ENCODE measurements around the gene POLR2J.
"Not testable (repeated sequence)": the region's sequence is repeated elsewhere in the genome, so short reads cannot be mapped to it uniquely, and the experiment has no call there.

POLR2J gene

GRCh38 chr7:102460467-102460866 is 18.3 kb downstream of the POLR2J start:
- H3K36me3 Mint-ChIP-seq (ENCODE audit: low read depth), result peaks cover 59% of the 10 kb centered on the region
- no peak for DNase-seq
- no peaks in the 10 kb centered on the region for H3K9me3 Mint-ChIP-seq
- peak overlapping the region; percentile 33 for H3K27ac Mint-ChIP-seq
- peaks cover 20% of the 10 kb centered on the region for H3K4me1 Mint-ChIP-seq (ENCODE audit: low read depth)
- H3K4me3 Mint-ChIP-seq, result no peak overlapping the region
- no peaks in the 10 kb centered on the region for H3K27me3 Mint-ChIP-seq

GRCh38 chr7:102459221-102459844 is 19.4 kb downstream of the POLR2J start:
- Mint-ChIP-seq H3K9me3 (no peaks in the 10 kb centered on the region), H3K27me3 (no peaks in the 10 kb centered on the region), H3K27ac (peak overlapping the region; percentile 44), H3K4me3 (no peak overlapping the region), H3K4me1 (ENCODE audit: low read depth) (peaks cover 19% of the 10 kb centered on the region), H3K36me3 (ENCODE audit: low read depth) (peaks cover 58% of the 10 kb centered on the region)
- no peak for DNase-seq

GRCh38 chr7:102457352-102457924 is 21.3 kb downstream of the POLR2J start:
- no peaks in the 10 kb centered on the region for H3K9me3 Mint-ChIP-seq
- no peaks in the 10 kb centered on the region for H3K27me3 Mint-ChIP-seq
- peaks cover 48% of the 10 kb centered on the region for H3K36me3 Mint-ChIP-seq (ENCODE audit: low read depth)
- no peak overlapping the region for H3K4me3 Mint-ChIP-seq
- peaks cover 6% of the 10 kb centered on the region for H3K4me1 Mint-ChIP-seq (ENCODE audit: low read depth)
- DNase-seq, result no peak
- H3K27ac Mint-ChIP-seq, result no peak overlapping the region

GRCh38 chr7:102456327-102456726 is 22.4 kb downstream of the POLR2J start:
- no peak overlapping the region for H3K27ac Mint-ChIP-seq
- no peak for DNase-seq

GRCh38 chr7:102455596-102455995 is 23.1 kb downstream of the POLR2J start:
- H3K27ac Mint-ChIP-seq, result no peak overlapping the region
- H3K4me3 Mint-ChIP-seq, result no peak overlapping the region
- no peak for DNase-seq
- H3K9me3 Mint-ChIP-seq, result no peaks in the 10 kb centered on the region
- H3K4me1 Mint-ChIP-seq (ENCODE audit: low read depth), result peaks cover under 1% of the 10 kb centered on the region
- no peaks in the 10 kb centered on the region for H3K27me3 Mint-ChIP-seq
- H3K36me3 Mint-ChIP-seq (ENCODE audit: low read depth), result peaks cover 38% of the 10 kb centered on the region

More at GRCh38 chr7:102456327-102456726, 22.4 kb downstream of the POLR2J start:
- Mint-ChIP-seq H3K27me3 (no peaks in the 10 kb centered on the region), H3K36me3 (ENCODE audit: low read depth) (peaks cover 40% of the 10 kb centered on the region), H3K4me3 (no peak overlapping the region), H3K9me3 (no peaks in the 10 kb centered on the region), H3K4me1 (ENCODE audit: low read depth) (peaks cover 3% of the 10 kb centered on the region)

GRCh38 chr7:102454932-102455331 is 23.8 kb downstream of the POLR2J start:
- not testable (repeated sequence) for H3K4me1 Mint-ChIP-seq (ENCODE audit: low read depth); H3K4me3 Mint-ChIP-seq; H3K9me3 Mint-ChIP-seq; DNase-seq; H3K27me3 Mint-ChIP-seq; H3K27ac Mint-ChIP-seq
- H3K36me3 Mint-ChIP-seq (ENCODE audit: low read depth), result peaks cover 36% of the 10 kb centered on the region

- H3K4me1 Mint-ChIP-seq (ENCODE audit: low read depth), result no peaks in the 10 kb centered on the region
- H3K27me3 Mint-ChIP-seq, result no peaks in the 10 kb centered on the region
- H3K4me3 Mint-ChIP-seq, result no peak overlapping the region
- peaks cover 34% of the 10 kb centered on the region for H3K36me3 Mint-ChIP-seq (ENCODE audit: low read depth)
- DNase-seq, result no peak
- H3K27ac Mint-ChIP-seq, result no peak overlapping the region
- no peaks in the 10 kb centered on the region for H3K9me3 Mint-ChIP-seq
Observed at GRCh38 chr7:102454468-102454867, 24.3 kb downstream of the POLR2J start.

- H3K27ac Mint-ChIP-seq, result no peak overlapping the region
- H3K36me3 Mint-ChIP-seq (ENCODE audit: low read depth), result peaks cover 27% of the 10 kb centered on the region
- H3K9me3 Mint-ChIP-seq, result no peaks in the 10 kb centered on the region
- no peaks in the 10 kb centered on the region for H3K4me1 Mint-ChIP-seq (ENCODE audit: low read depth)
- no peak for DNase-seq
- no peak overlapping the region for H3K4me3 Mint-ChIP-seq
- H3K27me3 Mint-ChIP-seq, result no peaks in the 10 kb centered on the region
Observed at GRCh38 chr7:102453319-102453718, 25.4 kb downstream of the POLR2J start.

GRCh38 chr7:102452451-102452850 is 26.3 kb downstream of the POLR2J start:
- DNase-seq, result no peak
- H3K36me3 Mint-ChIP-seq (ENCODE audit: low read depth), result peaks cover 24% of the 10 kb centered on the region
- H3K4me3 Mint-ChIP-seq, result no peak overlapping the region
- H3K4me1 Mint-ChIP-seq (ENCODE audit: low read depth), result no peaks in the 10 kb centered on the region
- no peaks in the 10 kb centered on the region for H3K27me3 Mint-ChIP-seq
- no peaks in the 10 kb centered on the region for H3K9me3 Mint-ChIP-seq
- H3K27ac Mint-ChIP-seq, result no peak overlapping the region

- Mint-ChIP-seq H3K4me3 (no peak overlapping the region), H3K36me3 (ENCODE audit: low read depth) (peaks cover 24% of the 10 kb centered on the region), H3K4me1 (ENCODE audit: low read depth) (no peaks in the 10 kb centered on the region), H3K9me3 (no peaks in the 10 kb centered on the region), H3K27me3 (no peaks in the 10 kb centered on the region), H3K27ac (no peak overlapping the region)
- no peak for DNase-seq
Observed at GRCh38 chr7:102451371-102452054, 27.2 kb downstream of the POLR2J start.

- DNase-seq, result peak; percentile 66
- H3K4me3 Mint-ChIP-seq, result no peak overlapping the region
- no peaks in the 10 kb centered on the region for H3K9me3 Mint-ChIP-seq
- H3K4me1 Mint-ChIP-seq (ENCODE audit: low read depth), result no peaks in the 10 kb centered on the region
- H3K27me3 Mint-ChIP-seq, result no peaks in the 10 kb centered on the region
- H3K27ac Mint-ChIP-seq, result no peak overlapping the region
- peaks cover 28% of the 10 kb centered on the region for H3K36me3 Mint-ChIP-seq (ENCODE audit: low read depth)
Observed at GRCh38 chr7:102450242-102450641, 28.5 kb downstream of the POLR2J start.

- no peaks in the 10 kb centered on the region for H3K27me3 Mint-ChIP-seq
- no peak overlapping the region for H3K27ac Mint-ChIP-seq
- no peak overlapping the region for H3K4me3 Mint-ChIP-seq
- no peaks in the 10 kb centered on the region for H3K4me1 Mint-ChIP-seq (ENCODE audit: low read depth)
- no peak for DNase-seq
- H3K9me3 Mint-ChIP-seq, result no peaks in the 10 kb centered on the region
- peaks cover 33% of the 10 kb centered on the region for H3K36me3 Mint-ChIP-seq (ENCODE audit: low read depth)
Observed at GRCh38 chr7:102449136-102449535, 29.6 kb downstream of the POLR2J start.

- no peak for DNase-seq
- Mint-ChIP-seq H3K36me3 (ENCODE audit: low read depth) (peaks cover 41% of the 10 kb centered on the region), H3K9me3 (no peaks in the 10 kb centered on the region), H3K4me3 (no peak overlapping the region), H3K27me3 (no peaks in the 10 kb centered on the region), H3K4me1 (ENCODE audit: low read depth) (no peaks in the 10 kb centered on the region), H3K27ac (no peak overlapping the region)
Observed at GRCh38 chr7:102447311-102447710, 31.4 kb downstream of the POLR2J start.

GRCh38 chr7:102446387-102447156 is 32.1 kb downstream of the POLR2J start:
- Mint-ChIP-seq H3K4me1 (ENCODE audit: low read depth) (peaks cover under 1% of the 10 kb centered on the region), H3K4me3 (no peak overlapping the region), H3K9me3 (no peaks in the 10 kb centered on the region)

More at GRCh38 chr7:102446387-102447156, 32.1 kb downstream of the POLR2J start:
- no peak for DNase-seq
- Mint-ChIP-seq H3K27ac (no peak overlapping the region), H3K36me3 (ENCODE audit: low read depth) (peaks cover 48% of the 10 kb centered on the region), H3K27me3 (no peaks in the 10 kb centered on the region)

Data from activated T-cell treated with anti-CD3 and anti-CD28 coated beads, Interleukin-2, amount 50 U/mL, for 24 hours (primary cell).